ENCODE data around the gene PAX3.

Gene PAX3

DNA sequence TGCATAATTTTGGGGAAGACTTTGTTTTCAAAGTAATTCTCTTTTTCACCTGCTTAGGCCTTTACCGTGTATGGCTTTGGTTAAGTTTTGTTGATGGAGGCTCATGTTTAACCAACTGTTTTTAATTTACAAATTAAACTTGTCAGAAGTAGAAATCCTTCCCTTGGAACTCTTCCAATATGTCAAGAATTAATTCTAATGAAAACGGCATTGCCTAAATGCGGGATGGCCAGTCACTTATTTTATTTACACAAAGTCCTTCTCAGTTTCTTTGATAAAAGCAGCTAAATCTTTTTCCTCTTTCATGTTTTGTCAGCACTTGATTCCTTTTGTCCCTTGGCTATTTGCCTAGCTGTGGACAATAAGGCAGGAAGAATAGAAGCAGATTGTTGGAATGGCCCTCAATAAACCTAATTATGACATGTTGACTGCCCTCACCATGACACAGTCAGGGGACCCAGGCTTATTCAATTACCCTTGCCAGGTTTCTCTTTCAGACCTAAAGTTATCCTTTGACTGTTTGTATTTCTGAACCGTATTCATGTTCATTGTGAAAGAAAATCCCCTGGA is 26.3 kb downstream of the PAX3 start:
- no peaks in the 10 kb centered on the region for H3K4me1 ChIP-seq (ENCODE audit: control insufficient read depth, insufficient read depth, low read length)
- H3K36me3 ChIP-seq (ENCODE audit: control insufficient read depth, insufficient read depth, low read length) = no peaks in the 10 kb centered on the region
- no peaks in the 10 kb centered on the region for H3K9me3 ChIP-seq (ENCODE audit: control insufficient read depth, low read length)
- no peak overlapping the region for H3K9ac ChIP-seq (ENCODE audit: low read length)
- peaks cover 14% of the 10 kb centered on the region for H3K27me3 ChIP-seq (ENCODE audit: control insufficient read depth, insufficient read depth, low read length)
- no peak overlapping the region for H3K4me3 ChIP-seq (ENCODE audit: low read length)

DNA sequence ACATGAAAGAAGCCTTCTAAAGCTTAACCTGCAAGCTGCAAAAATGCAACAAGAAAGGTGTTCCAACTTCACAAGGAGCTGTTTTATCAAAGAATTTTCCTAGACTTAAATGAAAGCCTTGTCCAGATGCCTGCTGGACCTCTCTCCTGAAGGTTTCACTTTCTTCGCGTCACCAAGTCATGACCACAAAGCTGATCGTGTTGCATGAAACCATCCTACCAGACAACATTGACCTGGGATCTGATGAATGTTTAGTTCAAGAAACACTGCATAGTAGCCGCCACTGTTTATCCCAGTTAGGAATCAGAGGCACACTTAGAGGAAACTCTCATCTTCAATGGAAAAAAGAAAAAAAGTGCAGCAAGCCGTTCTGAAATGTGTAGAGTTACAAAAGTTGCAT is 26.9 kb downstream of the PAX3 start:
- no peaks in the 10 kb centered on the region for H3K4me1 ChIP-seq (ENCODE audit: control insufficient read depth, insufficient read depth, low read length)
- H3K27me3 ChIP-seq (ENCODE audit: control insufficient read depth, insufficient read depth, low read length) = peaks cover 14% of the 10 kb centered on the region
- no peaks in the 10 kb centered on the region for H3K36me3 ChIP-seq (ENCODE audit: control insufficient read depth, insufficient read depth, low read length)
- no peak overlapping the region for H3K4me3 ChIP-seq (ENCODE audit: low read length)
- no peaks in the 10 kb centered on the region for H3K9me3 ChIP-seq (ENCODE audit: control insufficient read depth, low read length)
- H3K9ac ChIP-seq (ENCODE audit: low read length) = no peak overlapping the region

DNA sequence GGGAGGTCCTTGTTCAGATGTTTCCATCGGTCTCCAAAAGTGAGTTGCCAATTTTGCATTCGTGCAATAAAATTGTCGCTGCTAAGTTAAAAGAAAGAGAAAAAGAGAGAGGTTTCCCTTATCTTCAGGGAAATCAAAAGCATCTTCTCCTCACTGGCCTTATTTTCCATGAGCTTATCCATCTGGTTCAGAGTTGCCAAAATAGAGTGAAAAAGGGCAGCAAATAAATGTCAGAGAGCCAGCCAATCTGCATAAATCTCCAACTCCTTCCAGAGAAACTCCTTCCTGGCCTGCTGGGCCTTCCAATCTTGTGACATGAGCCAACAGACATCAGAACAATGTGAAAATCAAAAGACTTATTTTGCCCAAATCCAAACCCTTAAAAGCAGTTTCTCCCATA is 28.4 kb downstream of the PAX3 start:
- H3K27me3 ChIP-seq (ENCODE audit: control insufficient read depth, insufficient read depth, low read length) = peaks cover 7% of the 10 kb centered on the region
- no peak overlapping the region for H3K4me3 ChIP-seq (ENCODE audit: low read length)
- H3K36me3 ChIP-seq (ENCODE audit: control insufficient read depth, insufficient read depth, low read length) = no peaks in the 10 kb centered on the region
- no peaks in the 10 kb centered on the region for H3K4me1 ChIP-seq (ENCODE audit: control insufficient read depth, insufficient read depth, low read length)
- no peak overlapping the region for H3K9ac ChIP-seq (ENCODE audit: low read length)
- no peaks in the 10 kb centered on the region for H3K9me3 ChIP-seq (ENCODE audit: control insufficient read depth, low read length)

DNA sequence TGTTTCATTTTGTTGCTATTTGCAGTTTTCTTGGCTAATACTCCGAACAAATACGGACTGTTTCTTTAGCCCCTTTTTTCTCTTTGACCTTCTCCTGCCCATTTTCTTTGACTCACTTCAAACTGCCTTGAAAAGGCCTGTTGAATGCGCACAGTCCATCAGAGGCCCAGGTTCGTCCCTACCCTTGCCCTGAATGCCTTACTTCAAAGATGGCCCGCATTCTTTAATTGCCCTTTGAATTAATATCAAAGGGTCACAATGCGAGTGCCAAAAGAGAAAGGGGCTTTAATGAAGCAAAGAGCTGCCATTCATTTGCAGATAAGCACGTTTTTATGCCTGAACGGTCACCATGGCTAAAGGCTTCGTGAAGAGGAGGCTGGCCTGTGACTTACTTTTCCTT is 29.7 kb downstream of the PAX3 start:
- no peak overlapping the region for H3K4me3 ChIP-seq (ENCODE audit: low read length)
- no peaks in the 10 kb centered on the region for H3K9me3 ChIP-seq (ENCODE audit: control insufficient read depth, low read length)
- no peak overlapping the region for H3K9ac ChIP-seq (ENCODE audit: low read length)
- H3K36me3 ChIP-seq (ENCODE audit: control insufficient read depth, insufficient read depth, low read length) = no peaks in the 10 kb centered on the region
- H3K27me3 ChIP-seq (ENCODE audit: control insufficient read depth, insufficient read depth, low read length) = peaks cover 12% of the 10 kb centered on the region
- no peaks in the 10 kb centered on the region for H3K4me1 ChIP-seq (ENCODE audit: control insufficient read depth, insufficient read depth, low read length)

DNA sequence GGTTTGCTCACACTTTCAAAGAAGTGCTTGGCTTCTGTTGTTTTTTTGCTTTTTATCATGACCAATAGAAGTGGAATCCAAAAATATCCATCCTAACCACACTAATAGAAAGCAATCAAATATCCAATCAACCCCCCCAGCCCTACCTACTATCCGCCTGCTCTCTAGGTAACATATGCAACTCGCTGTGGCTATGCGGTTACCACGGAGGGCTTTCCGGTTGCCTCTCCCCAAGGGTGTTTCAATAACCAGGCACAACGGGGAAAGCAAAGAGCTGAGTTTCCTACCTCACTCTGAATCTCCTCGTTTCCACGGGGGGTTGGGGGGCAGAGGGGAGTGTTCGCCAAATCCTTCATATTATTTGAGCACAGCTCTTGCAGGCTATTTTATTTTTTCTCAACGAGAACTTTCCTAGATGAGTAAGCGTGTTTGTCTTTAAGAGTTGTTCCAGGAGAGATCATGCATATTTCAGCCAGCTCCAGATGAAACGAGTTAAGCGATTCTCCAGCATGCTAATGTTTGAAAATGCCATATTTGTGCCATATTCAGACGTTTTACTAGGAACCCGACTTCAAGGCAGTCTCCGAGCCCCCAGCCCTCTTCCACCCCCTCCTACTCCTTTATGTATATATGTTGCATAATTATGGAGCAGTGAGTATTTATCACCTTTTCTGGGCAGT is 30.3 kb downstream of the PAX3 start:
- H3K4me3 ChIP-seq (ENCODE audit: low read length) = no peak overlapping the region
- H3K36me3 ChIP-seq (ENCODE audit: control insufficient read depth, insufficient read depth, low read length) = no peaks in the 10 kb centered on the region
- peaks cover 12% of the 10 kb centered on the region for H3K27me3 ChIP-seq (ENCODE audit: control insufficient read depth, insufficient read depth, low read length)
- no peaks in the 10 kb centered on the region for H3K4me1 ChIP-seq (ENCODE audit: control insufficient read depth, insufficient read depth, low read length)
- no peak overlapping the region for H3K9ac ChIP-seq (ENCODE audit: low read length)
- H3K9me3 ChIP-seq (ENCODE audit: control insufficient read depth, low read length) = no peaks in the 10 kb centered on the region

DNA sequence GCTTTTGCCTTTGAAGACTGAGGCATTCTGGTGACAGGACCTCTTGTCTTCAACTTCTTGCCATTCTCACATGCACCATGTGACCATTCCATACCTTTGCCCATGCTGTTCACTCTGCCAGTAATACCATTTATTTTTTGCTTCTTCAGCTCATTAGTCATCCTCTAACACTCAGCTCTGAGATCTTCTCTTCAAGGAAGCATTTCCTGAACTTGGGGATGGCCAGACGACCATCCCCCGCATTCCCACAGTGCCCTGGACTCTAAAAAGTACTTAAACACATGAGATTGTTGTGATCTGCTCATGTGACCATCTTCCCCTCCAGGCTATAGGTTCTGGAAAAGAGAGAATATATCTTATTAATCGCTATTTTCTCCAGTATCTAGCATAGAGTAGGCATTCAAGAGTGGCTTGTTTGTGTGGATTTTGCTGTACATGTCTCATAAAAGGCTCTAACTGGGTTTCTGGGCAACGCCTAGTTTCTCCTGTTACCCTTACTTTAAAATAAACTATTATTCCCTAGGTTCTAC is 33.9 kb downstream of the PAX3 start:
- H3K4me1 ChIP-seq (ENCODE audit: control insufficient read depth, insufficient read depth, low read length) = no peaks in the 10 kb centered on the region
- H3K4me3 ChIP-seq (ENCODE audit: low read length) = no peak overlapping the region
- no peaks in the 10 kb centered on the region for H3K36me3 ChIP-seq (ENCODE audit: control insufficient read depth, insufficient read depth, low read length)
- no peaks in the 10 kb centered on the region for H3K9me3 ChIP-seq (ENCODE audit: control insufficient read depth, low read length)
- H3K27me3 ChIP-seq (ENCODE audit: control insufficient read depth, insufficient read depth, low read length) = peaks cover 4% of the 10 kb centered on the region
- H3K9ac ChIP-seq (ENCODE audit: low read length) = no peak overlapping the region

DNA sequence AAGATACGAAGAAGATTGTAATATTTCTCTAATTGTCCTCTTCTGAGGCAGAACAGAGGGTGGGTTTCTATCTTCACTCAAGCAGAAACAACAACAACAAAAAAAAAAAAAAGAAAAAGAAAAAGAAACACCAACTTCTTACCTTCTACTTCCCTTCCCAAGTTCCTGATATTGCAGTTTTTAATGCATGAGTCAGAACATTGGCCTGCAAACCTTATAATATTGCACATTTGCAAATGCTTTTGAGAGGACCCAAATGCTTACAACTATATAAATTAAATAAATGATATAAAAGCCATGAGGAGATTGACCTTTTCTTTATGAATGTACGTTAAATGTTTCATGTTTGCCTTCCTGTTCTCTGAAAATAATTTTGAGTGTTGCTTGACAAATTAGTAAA is 37.3 kb downstream of the PAX3 start:
- no peak overlapping the region for H3K9ac ChIP-seq (ENCODE audit: low read length)
- no peaks in the 10 kb centered on the region for H3K9me3 ChIP-seq (ENCODE audit: control insufficient read depth, low read length)
- H3K27me3 ChIP-seq (ENCODE audit: control insufficient read depth, insufficient read depth, low read length) = peaks cover 10% of the 10 kb centered on the region
- H3K4me3 ChIP-seq (ENCODE audit: low read length) = no peak overlapping the region
- H3K4me1 ChIP-seq (ENCODE audit: control insufficient read depth, insufficient read depth, low read length) = no peaks in the 10 kb centered on the region
- H3K36me3 ChIP-seq (ENCODE audit: control insufficient read depth, insufficient read depth, low read length) = no peaks in the 10 kb centered on the region

DNA sequence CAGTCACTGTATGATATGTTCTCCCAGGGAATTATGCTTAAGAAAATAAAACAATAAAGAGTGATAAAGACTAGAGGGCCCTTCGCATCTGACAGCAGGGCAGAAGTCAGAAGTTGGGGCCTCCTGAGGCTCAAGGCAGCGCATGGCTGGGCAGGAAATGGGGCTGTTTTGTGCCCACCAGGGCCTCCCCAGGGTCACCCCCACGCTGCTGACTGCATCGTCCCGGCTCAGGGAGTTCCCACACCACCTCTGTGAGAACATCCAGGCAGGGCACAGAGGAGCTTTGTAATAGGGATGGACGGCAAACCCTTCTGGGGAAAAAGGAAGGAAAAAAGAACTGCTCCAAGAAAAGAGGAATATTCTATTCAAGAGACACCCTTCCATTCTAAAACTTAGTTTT is 41.2 kb downstream of the PAX3 start:
- no peaks in the 10 kb centered on the region for H3K36me3 ChIP-seq (ENCODE audit: control insufficient read depth, insufficient read depth, low read length)
- H3K4me3 ChIP-seq (ENCODE audit: low read length) = no peak overlapping the region
- peaks cover 5% of the 10 kb centered on the region for H3K27me3 ChIP-seq (ENCODE audit: control insufficient read depth, insufficient read depth, low read length)
- H3K9ac ChIP-seq (ENCODE audit: low read length) = no peak overlapping the region
- H3K4me1 ChIP-seq (ENCODE audit: control insufficient read depth, insufficient read depth, low read length) = no peaks in the 10 kb centered on the region
- H3K9me3 ChIP-seq (ENCODE audit: control insufficient read depth, low read length) = no peaks in the 10 kb centered on the region

DNA sequence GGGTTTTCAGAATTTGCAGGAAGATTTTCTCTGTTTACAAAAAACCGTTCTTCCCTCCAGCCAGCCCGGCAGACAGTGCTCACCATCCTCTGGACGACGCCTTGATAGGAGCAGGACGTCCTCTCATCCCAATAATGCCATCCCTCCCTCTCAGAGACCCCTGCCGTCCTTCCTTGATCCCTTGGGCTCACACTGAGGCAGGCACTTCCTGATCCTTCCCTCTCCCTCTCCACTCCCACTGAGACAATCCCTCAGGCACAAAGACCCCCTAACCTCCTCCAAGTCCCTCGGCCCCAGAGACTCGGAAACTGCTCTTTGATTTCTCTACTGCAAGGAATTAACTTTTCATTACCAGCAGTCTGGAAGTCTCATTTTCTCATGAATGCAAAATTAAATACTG is 42.5 kb downstream of the PAX3 start:
- Histone ChIP-seq H3K9me3 (ENCODE audit: control insufficient read depth, low read length) (no peaks in the 10 kb centered on the region), H3K36me3 (ENCODE audit: control insufficient read depth, insufficient read depth, low read length) (no peaks in the 10 kb centered on the region), H3K9ac (ENCODE audit: low read length) (no peak overlapping the region), H3K4me3 (ENCODE audit: low read length) (no peak overlapping the region), H3K4me1 (ENCODE audit: control insufficient read depth, insufficient read depth, low read length) (no peaks in the 10 kb centered on the region), H3K27me3 (ENCODE audit: control insufficient read depth, insufficient read depth, low read length) (peaks cover 5% of the 10 kb centered on the region)

DNA sequence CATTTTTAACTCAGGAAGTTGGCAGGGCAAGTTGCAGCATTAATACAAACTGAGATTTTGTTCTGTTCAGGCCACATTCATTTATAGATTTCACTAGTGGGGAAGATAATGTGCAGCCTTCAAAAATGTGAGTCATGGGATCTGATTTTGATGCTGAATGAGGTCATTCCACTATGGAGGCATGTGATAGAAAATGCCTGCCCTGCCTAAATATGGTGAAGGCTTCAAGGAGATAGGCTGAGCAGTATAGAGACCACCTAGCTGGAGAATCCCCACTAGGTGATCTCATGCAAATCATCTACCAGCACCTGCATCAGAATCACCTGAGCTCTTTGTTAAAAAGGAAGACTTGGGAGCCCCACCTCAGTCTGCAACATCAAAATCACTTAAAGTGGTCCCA is 43.7 kb downstream of the PAX3 start:
- no peaks in the 10 kb centered on the region for H3K9me3 ChIP-seq (ENCODE audit: control insufficient read depth, low read length)
- H3K4me3 ChIP-seq (ENCODE audit: low read length) = no peak overlapping the region

DNA sequence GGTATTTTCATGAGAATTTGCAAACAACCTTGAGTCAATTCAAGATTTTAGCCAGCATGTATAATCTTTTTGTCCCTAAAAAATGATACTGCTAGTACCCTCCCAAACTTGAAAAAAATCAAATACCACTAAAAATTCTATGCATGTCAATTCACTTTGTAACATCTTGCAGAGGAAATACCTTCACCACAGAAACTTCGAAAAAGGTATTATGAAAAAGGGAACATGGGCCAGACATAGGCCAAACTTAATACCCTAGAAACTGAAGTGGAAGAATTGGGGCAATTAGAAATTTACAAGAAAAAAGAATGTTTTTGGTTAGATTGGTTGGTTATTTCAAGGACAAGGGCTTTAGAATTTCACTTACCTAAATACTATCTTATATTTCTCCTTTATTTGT is 48.5 kb downstream of the PAX3 start:
- H3K36me3 ChIP-seq (ENCODE audit: control insufficient read depth, insufficient read depth, low read length) = no peaks in the 10 kb centered on the region

More for the DNA sequence above, 43.7 kb downstream of the PAX3 start:
- no peaks in the 10 kb centered on the region for H3K4me1 ChIP-seq (ENCODE audit: control insufficient read depth, insufficient read depth, low read length)
- H3K27me3 ChIP-seq (ENCODE audit: control insufficient read depth, insufficient read depth, low read length) = peaks cover 5% of the 10 kb centered on the region
- no peaks in the 10 kb centered on the region for H3K36me3 ChIP-seq (ENCODE audit: control insufficient read depth, insufficient read depth, low read length)
- H3K9ac ChIP-seq (ENCODE audit: low read length) = no peak overlapping the region

DNA sequence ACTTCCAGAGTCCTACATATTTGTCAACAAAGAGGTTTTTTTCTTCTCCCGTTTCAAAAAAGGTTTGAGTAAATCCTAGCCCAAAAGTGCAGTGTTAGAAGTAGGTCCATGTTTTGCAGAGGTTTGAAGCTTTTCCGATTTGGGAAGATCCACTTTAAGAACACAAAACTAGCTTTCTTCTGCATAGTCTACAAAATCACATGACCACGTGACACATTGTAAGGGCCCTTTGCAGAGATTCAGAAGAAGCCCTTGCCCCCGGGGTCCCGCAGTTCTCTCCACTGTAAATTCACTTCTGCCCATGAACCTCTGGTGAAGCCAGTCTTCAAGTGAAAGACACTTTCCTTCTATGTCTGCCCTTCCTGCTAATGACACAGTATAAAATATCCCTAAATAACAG is 49.4 kb downstream of the PAX3 start:
- H3K36me3 ChIP-seq (ENCODE audit: control insufficient read depth, insufficient read depth, low read length) = no peaks in the 10 kb centered on the region
- H3K4me3 ChIP-seq (ENCODE audit: low read length) = no peak overlapping the region
- no peaks in the 10 kb centered on the region for H3K4me1 ChIP-seq (ENCODE audit: control insufficient read depth, insufficient read depth, low read length)
- H3K27me3 ChIP-seq (ENCODE audit: control insufficient read depth, insufficient read depth, low read length) = no peaks in the 10 kb centered on the region
- no peaks in the 10 kb centered on the region for H3K9me3 ChIP-seq (ENCODE audit: control insufficient read depth, low read length)
- no peak overlapping the region for H3K9ac ChIP-seq (ENCODE audit: low read length)

More for the DNA sequence above, 48.5 kb downstream of the PAX3 start:
- H3K27me3 ChIP-seq (ENCODE audit: control insufficient read depth, insufficient read depth, low read length) = no peaks in the 10 kb centered on the region
- H3K4me3 ChIP-seq (ENCODE audit: low read length) = no peak overlapping the region
- H3K9me3 ChIP-seq (ENCODE audit: control insufficient read depth, low read length) = no peaks in the 10 kb centered on the region
- no peak overlapping the region for H3K9ac ChIP-seq (ENCODE audit: low read length)
- H3K4me1 ChIP-seq (ENCODE audit: control insufficient read depth, insufficient read depth, low read length) = no peaks in the 10 kb centered on the region

All from mucosa of stomach (tissue), 1 donor.